GM12801 (cell line): ENCODE results near the gene SLC6A12.

Experiments used
- CTCF ChIP-seq: IDR thresholded peaks from one replicate; pipeline ENCODE4 v1.5.1; 2011; ENCODE audit warnings: control low read depth; ENCODE audit not compliant: insufficient read length; ENCODE audit errors: extremely low read depth

Gene SLC6A12

DNA sequence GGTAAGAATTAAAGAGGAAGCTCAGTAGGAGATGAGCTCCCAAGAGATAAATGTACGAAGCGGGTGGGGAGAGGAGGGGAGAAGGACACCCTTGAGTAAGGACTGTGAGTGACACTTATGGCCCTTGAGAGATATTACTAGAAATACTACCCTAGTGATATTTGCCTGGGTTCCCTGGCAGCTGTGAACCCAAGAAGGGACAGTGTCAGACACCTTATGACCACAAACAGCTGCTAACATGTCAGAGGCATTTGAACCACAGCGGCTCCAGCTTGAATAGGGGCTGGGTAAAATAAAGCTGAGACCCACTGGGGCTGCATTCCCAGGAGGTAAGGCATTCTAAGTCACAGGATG is 19.6 kb upstream of the SLC6A12 start:
- no peak for TF ChIP-seq CTCF

DNA sequence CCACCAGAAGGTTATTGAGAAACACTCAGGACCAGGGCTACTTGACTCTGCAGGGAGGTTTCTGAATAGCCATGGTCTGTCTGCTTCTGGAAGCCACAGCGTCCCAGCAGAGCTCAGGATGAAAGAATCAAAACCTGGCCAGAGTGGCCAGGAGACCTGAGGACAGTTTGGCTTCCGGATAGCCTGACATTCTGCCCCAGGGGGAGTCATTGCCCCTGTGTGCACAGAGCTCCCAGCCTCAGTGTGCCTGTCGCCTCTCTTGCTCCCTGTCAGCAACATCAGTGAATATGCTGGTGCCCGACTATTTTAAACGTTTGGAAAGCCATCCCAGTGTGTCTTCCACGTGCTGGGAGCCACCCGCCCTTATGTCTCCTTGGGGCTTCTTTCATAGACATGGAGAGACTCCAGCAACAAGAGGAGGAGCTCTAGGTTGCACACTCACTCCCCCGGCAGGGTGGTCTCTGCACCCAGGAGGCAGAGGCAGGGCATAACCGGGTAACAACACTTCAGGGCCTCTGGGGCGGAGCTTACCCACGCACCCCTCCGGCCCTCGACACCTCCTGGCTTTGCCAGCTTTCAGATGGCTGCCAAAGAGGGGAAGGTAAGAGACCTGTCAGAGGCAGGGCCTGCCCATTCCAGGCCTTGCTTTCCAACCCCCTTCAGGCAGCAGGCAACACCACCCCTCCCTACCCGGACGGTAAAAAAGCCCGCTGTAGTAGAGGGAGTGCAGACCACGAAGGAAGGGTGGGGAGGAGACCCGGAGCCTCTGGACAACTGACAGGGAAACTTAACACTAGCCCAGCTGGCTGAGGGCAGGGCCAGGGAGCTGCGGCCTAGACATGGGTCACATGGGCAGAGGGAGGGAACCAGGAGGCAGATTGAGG is 19.0 kb upstream of the SLC6A12 start:
- TF ChIP-seq CTCF: no peak

DNA sequence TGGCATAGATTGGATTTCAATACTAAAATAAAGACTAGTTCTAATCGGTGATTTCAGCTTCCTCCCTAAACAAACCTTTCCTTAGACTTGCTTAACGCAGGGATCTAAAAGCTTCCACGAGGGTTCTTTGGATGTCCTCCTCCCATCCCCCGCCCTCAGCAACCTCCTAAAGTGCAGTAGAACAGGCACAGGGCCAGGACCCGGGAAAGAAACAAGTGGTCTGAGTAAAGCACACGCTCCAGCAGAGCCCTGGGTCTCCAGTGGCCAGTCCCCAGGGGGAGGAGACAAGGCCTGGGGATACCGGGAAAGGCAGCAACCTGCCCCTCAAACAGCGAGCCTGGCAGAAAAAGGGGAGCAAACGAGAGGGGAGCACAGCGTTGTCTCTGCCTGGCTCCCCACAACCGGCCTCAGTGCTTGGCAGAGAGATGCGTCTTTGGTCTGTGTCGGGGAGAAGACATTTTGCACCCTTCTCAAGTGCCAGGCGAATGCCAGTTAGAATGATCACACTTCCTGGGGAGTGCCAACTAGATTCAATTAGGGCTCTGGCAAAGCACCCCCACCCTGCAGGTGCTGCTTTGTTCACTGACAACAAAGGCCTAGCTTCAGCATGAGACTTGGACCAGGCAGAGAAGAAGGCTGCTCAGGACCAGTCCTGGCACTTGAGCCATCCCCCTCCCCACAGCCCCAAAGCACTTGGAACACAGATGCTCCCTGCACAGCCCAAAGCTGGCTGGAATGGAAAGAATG is 17.1 kb upstream of the SLC6A12 start:
- no peak for TF ChIP-seq CTCF

GRCh38 chr12:229441-230191 is 15.7 kb upstream of the SLC6A12 start:
- no peak for TF ChIP-seq CTCF

GRCh38 chr12:228846-229200 is 14.9 kb upstream of the SLC6A12 start:
- no peak for TF ChIP-seq CTCF

DNA sequence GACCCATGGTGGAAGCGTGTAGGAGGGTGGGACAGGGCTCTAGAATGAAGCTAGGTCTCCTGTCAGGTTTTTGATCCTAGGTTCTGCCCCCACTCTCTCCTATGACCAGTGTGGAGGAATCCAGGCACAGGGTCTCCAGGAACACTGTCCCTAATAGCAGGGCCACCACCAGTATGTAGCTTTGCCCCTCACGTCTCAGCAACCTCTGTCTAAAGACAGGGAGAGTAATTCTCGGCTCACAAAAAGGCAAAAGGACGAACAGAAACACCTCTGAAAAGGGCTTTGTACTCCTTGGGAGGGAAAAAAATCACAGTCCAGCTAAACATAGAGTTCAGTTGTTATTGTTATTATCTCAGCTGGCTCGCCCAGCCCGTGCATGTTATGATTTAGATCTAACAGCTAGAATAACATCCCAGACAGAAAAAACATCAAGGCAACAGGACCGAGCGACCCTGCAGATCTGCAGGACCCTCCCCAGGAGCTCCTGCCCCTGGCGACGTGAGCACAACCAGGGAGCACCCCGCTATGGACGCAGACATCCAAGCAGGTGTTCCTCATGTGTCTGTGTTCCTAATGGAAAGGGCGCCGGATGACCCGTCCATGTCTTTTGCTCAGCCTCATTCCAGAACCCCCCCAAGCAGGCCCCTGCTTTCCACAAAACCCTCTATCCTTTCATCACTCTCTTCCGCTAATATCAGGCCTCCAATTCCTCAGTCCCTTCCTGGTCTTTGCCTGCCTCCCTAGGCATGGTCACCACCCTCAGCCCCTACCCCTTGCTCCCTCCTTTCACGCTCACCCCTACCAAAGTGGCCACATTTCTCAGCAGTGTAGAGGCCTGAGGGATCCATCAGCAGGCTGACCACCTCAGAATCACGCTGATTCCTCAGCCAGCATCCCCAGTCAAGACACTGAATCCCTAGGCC is 14.2 kb upstream of the SLC6A12 start:
- TF ChIP-seq CTCF: no peak
